Activated T-helper 1 cell treated with anti-CD3 and anti-CD28 coated beads, Interleukin-12 subunit alpha, Interleukin-12 subunit beta, Interleukin-2, Interleukin-4 antibody, amounts not matched to agents 30 ng/mL and 10 ng/mL and 1 ng/mL, durations not matched to agents 14 hours and 24 hours and 36 hours (primary cell): ENCODE results near the gene ACACB. TPM values are rescaled to one million over a fixed set of nuclear protein-coding genes. Genes with fewer than 3 reads are reported as not detected.

ENCODE experiments used
- DNase-seq: peaks from one replicate; pipeline ENCODE4 v3.0.0; 2021; ENCODE audit warnings: low spot score
- H3K27ac Mint-ChIP-seq: one replicate; pipeline ENCODE4 v1.8.0; 2021; ENCODE audit warnings: mild to moderate bottlenecking, mixed read lengths
- H3K27me3 Mint-ChIP-seq: one replicate; pipeline ENCODE4 v1.8.0; 2022; ENCODE audit warnings: mild to moderate bottlenecking, moderate library complexity, mixed read lengths; ENCODE audit not compliant: insufficient read depth
- H3K36me3 Mint-ChIP-seq: one replicate; pipeline ENCODE4 v1.8.0; 2021; ENCODE audit warnings: low read depth, mixed read lengths
- H3K4me1 Mint-ChIP-seq: one replicate; pipeline ENCODE4 v1.8.0; 2021; ENCODE audit warnings: low read depth, mixed read lengths
- H3K4me3 Mint-ChIP-seq: one replicate; pipeline ENCODE4 v1.8.0; 2021; ENCODE audit warnings: mild to moderate bottlenecking, moderate library complexity, mixed read lengths
- H3K9me3 Mint-ChIP-seq: one replicate; pipeline ENCODE4 v1.8.0; 2021; ENCODE audit warnings: mixed read lengths
- intact Hi-C: fragments of 100-400 bp; cut with micrococcal nuclease; formaldehyde crosslinking; loops from one replicate; pipeline ENCODE4 v1.15.1; 2024
- total RNA-seq: library from RNA; stranded (reverse); gene quantifications from 2 replicates; pipeline ENCODE4 v1.2.3, GENCODE V29; 2022

The ACACB gene
- total RNA-seq, 1 donor from 2014 or later = 6.9 TPM

DNA sequence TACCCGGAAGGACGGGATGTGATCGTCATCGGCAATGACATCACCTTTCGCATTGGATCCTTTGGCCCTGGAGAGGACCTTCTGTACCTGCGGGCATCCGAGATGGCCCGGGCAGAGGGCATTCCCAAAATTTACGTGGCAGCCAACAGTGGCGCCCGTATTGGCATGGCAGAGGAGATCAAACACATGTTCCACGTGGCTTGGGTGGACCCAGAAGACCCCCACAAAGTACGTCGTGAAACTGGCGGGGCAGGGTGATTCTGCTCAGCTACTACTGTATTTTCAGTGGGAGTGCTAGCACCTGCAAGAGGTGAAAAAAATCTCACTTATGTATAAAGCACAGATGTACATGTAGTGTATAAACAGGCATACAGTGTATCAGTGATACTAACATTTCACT lies 129.8 kb downstream of the ACACB start:
- no peaks in the 10 kb centered on the region for H3K9me3 Mint-ChIP-seq
- H3K27me3 Mint-ChIP-seq = no peaks in the 10 kb centered on the region
- no peaks in the 10 kb centered on the region for H3K4me1 Mint-ChIP-seq
- no peak overlapping the region for H3K27ac Mint-ChIP-seq
- H3K36me3 Mint-ChIP-seq = no peaks in the 10 kb centered on the region
- no peak for DNase-seq
- intact Hi-C loops = no loop called here
- no peak overlapping the region for H3K4me3 Mint-ChIP-seq

DNA sequence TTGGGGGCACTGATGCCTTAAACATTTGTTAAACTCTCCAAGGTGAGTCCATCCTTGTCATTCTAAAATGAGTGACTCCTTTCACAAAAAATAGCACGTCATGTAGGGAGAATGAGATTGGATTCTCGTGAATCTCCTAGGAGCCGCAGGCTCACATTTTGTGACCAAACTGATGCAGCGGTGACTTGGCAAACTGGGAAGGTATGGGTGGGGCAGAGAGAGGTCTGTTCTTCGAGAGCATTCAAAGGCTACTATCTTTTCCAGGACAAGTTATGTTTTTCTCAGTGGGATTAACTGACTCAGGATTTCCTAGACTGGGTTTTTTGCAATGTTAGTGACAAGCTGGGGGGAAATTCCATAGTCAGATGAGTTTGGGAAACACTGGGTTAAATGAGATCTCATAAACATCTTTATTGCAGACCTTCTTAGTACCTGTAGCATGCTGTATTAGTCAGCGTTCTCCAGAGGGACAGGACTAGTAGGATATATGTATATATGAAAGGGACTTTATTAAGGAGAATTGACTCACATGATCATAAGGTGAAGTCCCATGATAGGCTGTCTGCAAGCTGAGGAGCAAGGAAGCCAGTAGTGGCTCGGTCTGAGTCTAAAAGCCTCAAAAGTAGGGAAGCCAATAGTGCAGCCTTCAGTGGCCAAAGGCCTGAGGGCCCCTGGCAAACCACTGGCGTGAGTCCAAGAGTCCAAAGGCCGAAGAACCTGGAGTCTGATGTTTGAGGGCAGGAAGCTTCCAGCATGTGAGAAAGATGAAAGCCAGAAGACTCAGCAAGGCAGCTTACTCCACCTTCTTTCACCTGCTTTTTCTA lies 131.7 kb downstream of the ACACB start:
- Mint-ChIP-seq H3K9me3 (peaks cover 3% of the 10 kb centered on the region), H3K4me1 (no peaks in the 10 kb centered on the region), H3K4me3 (no peak overlapping the region), H3K36me3 (no peaks in the 10 kb centered on the region), H3K27me3 (no peaks in the 10 kb centered on the region), H3K27ac (no peak overlapping the region)
- intact Hi-C loops = no loop called here
- DNase-seq = no peak

DNA sequence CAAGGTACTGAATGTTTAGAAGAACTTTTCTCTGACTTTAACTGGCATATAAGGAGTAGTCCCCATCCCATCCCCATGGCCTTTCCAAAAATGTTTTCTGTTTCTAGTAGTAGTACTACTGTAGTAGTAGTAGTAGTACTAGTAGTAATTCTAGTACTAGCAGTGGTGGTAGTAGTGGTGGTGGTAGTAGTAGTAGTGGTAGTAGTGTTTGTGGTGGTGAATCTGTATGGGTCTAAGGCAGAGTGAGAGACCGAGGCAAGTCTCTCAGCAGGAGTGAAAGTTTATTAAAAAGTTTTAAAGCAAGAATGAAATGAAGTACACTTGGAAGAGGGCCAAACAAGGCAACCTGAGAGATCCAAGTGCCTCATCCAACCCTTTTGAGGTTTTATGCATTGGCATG lies 134.1 kb downstream of the ACACB start:
- Mint-ChIP-seq H3K4me3 (no peak overlapping the region), H3K9me3 (peaks cover 20% of the 10 kb centered on the region), H3K27ac (no peak overlapping the region), H3K36me3 (no peaks in the 10 kb centered on the region), H3K4me1 (no peaks in the 10 kb centered on the region), H3K27me3 (no peaks in the 10 kb centered on the region)
- intact Hi-C loops = no loop called here
- no peak for DNase-seq

DNA sequence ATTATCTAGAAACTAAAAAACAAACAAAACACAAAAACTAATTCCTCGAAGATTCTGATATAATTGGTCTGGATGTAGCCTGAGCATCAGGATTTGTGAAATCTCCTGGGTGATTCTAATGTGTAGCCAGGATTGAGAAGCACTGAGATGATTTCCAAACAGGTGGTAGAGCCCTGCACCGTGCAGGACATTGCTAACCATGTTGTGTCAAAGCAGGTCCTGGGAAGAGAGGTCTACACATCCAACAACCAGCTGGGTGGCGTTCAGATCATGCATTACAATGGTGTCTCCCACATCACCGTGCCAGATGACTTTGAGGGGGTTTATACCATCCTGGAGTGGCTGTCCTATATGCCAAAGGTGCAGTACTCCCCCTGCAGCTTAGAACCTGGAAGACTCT lies 136.4 kb downstream of the ACACB start:
- intact Hi-C loops = no loop called here
- H3K36me3 Mint-ChIP-seq = no peaks in the 10 kb centered on the region
- H3K9me3 Mint-ChIP-seq = peaks cover 20% of the 10 kb centered on the region
- no peaks in the 10 kb centered on the region for H3K27me3 Mint-ChIP-seq
- DNase-seq = no peak
- H3K27ac Mint-ChIP-seq = no peak overlapping the region
- no peaks in the 10 kb centered on the region for H3K4me1 Mint-ChIP-seq
- no peak overlapping the region for H3K4me3 Mint-ChIP-seq

DNA sequence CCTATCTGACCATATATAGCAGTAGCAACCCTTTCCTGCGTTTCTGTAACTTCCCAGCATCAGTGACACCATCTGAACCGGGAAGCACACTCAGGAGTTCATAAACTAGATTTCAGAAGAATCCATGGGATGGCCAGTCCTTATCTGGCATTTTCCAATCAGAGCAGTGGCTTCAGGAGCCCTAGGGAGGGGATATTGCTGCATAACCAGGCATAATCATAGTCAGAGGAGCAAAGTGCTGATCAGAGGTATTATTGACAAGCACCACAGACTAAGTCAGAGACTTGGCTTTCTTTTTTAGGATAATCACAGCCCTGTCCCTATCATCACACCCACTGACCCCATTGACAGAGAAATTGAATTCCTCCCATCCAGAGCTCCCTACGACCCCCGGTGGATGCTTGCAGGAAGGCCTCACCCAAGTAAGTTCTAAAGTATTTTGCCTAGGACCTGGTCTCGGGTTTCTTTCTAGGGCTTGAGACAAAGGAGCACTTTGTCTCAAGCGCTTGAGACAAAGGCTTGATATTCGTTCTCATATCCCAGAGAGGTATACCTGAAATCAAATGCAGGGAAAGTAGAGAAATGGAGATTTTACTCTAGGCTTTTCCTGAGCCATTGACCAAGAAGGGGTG lies 137.6 kb downstream of the ACACB start:
- no peaks in the 10 kb centered on the region for H3K36me3 Mint-ChIP-seq
- no peak overlapping the region for H3K27ac Mint-ChIP-seq
- H3K4me1 Mint-ChIP-seq = no peaks in the 10 kb centered on the region
- H3K9me3 Mint-ChIP-seq = peaks cover 20% of the 10 kb centered on the region
- DNase-seq = no peak
- no peak overlapping the region for H3K4me3 Mint-ChIP-seq
- H3K27me3 Mint-ChIP-seq = no peaks in the 10 kb centered on the region
- intact Hi-C loops = no loop called here

DNA sequence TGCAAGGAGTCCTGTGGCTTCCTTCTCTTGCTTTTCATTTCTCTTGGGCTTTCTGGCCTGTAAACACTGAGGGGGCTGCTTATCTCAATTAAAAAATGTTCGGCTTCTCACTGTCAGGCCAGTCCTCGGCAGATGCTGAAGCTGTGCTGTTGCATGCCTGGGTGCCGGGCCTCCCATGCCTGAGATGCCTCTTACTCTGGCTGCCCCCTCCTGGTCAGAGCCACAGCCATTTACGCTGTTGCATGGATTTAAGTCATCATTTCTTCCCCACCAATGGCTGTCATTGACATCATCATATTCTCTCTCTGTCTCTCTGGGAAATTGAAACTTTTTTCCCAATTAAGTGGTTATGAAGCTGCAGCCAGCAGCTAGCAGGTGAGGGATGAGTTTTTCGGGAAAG lies 139.0 kb downstream of the ACACB start:
- Mint-ChIP-seq H3K9me3 (peaks cover 20% of the 10 kb centered on the region), H3K4me1 (no peaks in the 10 kb centered on the region), H3K36me3 (no peaks in the 10 kb centered on the region), H3K27me3 (no peaks in the 10 kb centered on the region), H3K4me3 (no peak overlapping the region), H3K27ac (no peak overlapping the region)
- DNase-seq = no peak
- intact Hi-C loops = no loop called here

GRCh38 chr12:109256011-109256410 lies 139.6 kb downstream of the ACACB start:
- Mint-ChIP-seq H3K27me3 (no peaks in the 10 kb centered on the region), H3K4me3 (no peak overlapping the region), H3K9me3 (peaks cover 20% of the 10 kb centered on the region), H3K27ac (no peak overlapping the region), H3K36me3 (no peaks in the 10 kb centered on the region), H3K4me1 (no peaks in the 10 kb centered on the region)
- intact Hi-C loops = no loop called here
- no peak for DNase-seq

DNA sequence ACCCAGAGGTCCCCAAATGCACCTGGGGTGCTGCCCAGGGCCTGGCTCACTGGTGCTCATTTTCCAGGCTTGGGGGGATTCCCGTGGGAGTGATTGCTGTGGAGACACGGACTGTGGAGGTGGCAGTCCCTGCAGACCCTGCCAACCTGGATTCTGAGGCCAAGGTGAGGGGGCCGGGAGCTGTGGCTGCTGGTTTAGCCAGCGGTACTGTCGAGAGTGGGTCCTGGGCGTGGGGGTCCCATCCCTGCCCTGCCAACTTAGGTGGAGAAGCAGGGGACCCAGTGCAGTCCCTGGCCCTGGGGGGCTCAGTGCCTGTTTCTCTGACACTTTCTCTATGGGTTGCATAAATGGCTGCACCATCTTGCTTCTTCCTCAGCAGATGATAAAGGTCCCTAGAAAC lies 141.8 kb downstream of the ACACB start:
- intact Hi-C loops = no loop called here
- H3K9me3 Mint-ChIP-seq = peaks cover 17% of the 10 kb centered on the region
- H3K4me1 Mint-ChIP-seq = no peaks in the 10 kb centered on the region
- no peak for DNase-seq
- no peaks in the 10 kb centered on the region for H3K36me3 Mint-ChIP-seq
- H3K27me3 Mint-ChIP-seq = no peaks in the 10 kb centered on the region
- no peak overlapping the region for H3K27ac Mint-ChIP-seq
- no peak overlapping the region for H3K4me3 Mint-ChIP-seq

DNA sequence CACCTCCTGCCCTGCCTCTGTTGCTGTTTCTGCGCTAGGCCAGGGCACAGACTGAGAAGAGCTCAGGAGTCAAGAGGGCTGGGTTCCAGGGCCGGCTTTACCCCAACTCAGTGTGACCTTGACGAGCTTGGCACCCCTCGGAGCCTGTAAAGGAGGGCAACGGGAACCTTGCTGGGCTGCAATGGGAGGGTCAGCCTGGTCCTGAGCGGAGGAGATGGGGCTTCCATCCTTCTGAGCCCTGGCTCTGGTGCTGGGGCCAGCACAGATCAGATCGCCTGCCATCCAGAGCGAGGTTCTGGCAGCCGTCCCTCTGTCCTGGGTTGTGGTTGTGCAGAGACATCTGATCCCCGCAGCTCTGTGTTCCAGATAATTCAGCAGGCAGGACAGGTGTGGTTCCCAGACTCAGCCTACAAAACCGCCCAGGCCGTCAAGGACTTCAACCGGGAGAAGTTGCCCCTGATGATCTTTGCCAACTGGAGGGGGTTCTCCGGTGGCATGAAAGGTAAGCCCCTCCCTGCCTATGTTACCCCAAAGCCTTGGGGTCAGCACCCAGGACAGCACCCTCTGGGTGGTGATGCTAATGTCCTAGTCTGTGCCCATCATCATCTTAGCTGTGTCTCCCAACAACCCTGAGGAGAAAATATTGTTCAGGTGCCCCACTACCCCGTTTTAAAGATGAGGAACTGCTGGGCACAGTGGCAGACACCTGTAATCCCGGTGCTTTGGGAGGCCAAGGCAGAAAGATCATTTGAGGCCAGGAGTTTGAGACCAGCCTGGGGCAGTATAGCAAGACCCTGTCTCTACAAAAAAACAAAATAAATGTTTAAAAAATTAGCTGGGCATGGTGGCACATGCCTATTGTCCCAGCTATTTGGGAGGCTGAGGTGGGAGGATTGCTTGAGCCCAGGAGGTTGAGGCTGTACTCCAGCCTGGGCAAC lies 142.5 kb downstream of the ACACB start:
- no peaks in the 10 kb centered on the region for H3K27me3 Mint-ChIP-seq
- intact Hi-C loops = no loop called here
- peaks cover 10% of the 10 kb centered on the region for H3K9me3 Mint-ChIP-seq
- no peak overlapping the region for H3K4me3 Mint-ChIP-seq
- H3K27ac Mint-ChIP-seq = no peak overlapping the region
- no peaks in the 10 kb centered on the region for H3K4me1 Mint-ChIP-seq
- H3K36me3 Mint-ChIP-seq = no peaks in the 10 kb centered on the region
- no peak for DNase-seq

DNA sequence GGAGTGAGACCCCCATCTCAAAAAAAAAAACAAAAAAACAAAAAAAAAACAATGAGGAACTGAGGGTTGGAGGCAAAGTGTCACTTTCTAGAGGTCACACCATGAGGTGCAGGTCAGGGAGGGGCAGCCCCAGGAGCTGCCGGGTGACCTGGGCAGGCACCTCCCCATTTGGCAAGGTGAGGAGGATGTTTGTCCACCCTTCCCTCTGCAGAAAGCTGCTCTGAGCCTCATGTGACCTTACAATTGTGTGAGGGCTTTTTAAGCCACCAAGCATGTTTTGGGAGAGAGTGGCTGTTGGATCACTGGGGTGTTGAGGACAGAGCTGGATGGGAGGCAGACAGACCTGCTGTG lies 143.1 kb downstream of the ACACB start:
- Mint-ChIP-seq H3K4me1 (no peaks in the 10 kb centered on the region), H3K27ac (no peak overlapping the region), H3K27me3 (no peaks in the 10 kb centered on the region), H3K36me3 (no peaks in the 10 kb centered on the region), H3K4me3 (no peak overlapping the region), H3K9me3 (peaks cover 6% of the 10 kb centered on the region)
- intact Hi-C loops = no loop called here
- no peak for DNase-seq

GRCh38 chr12:109261087-109261486 lies 144.7 kb downstream of the ACACB start:
- no peak for DNase-seq
- H3K36me3 Mint-ChIP-seq = no peaks in the 10 kb centered on the region
- no peak overlapping the region for H3K4me3 Mint-ChIP-seq
- intact Hi-C loops = no loop called here
- H3K4me1 Mint-ChIP-seq = no peaks in the 10 kb centered on the region
- no peaks in the 10 kb centered on the region for H3K27me3 Mint-ChIP-seq
- H3K27ac Mint-ChIP-seq = no peak overlapping the region
- no peaks in the 10 kb centered on the region for H3K9me3 Mint-ChIP-seq

DNA sequence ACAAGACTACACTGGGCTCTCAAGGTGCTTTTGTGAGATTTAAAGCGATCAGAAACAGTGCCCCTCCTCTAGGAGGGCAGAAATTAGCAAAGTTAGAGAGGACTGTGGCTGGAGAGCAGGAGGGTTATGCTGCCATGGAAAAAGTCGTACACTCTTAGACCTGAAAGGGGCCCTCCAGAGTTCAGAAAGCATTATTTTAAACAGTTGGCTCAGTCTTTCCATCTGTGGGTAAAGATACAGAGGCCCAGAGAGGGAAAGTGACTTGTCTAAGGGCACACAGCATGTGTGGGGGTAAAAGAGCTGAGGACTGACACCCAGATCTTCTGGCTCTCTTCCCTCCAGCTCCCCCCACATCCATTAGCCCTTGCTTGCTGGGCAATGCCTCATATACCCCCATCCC lies 145.6 kb downstream of the ACACB start:
- no peak for DNase-seq
- Mint-ChIP-seq H3K4me3 (no peak overlapping the region), H3K9me3 (no peaks in the 10 kb centered on the region), H3K27me3 (no peaks in the 10 kb centered on the region), H3K36me3 (no peaks in the 10 kb centered on the region), H3K27ac (no peak overlapping the region), H3K4me1 (no peaks in the 10 kb centered on the region)
- intact Hi-C loops = no loop called here

GRCh38 chr12:109263439-109263838 lies 147.1 kb downstream of the ACACB start:
- no peak for DNase-seq
- Mint-ChIP-seq H3K27me3 (no peaks in the 10 kb centered on the region), H3K4me3 (no peak overlapping the region), H3K27ac (no peak overlapping the region), H3K36me3 (no peaks in the 10 kb centered on the region), H3K4me1 (no peaks in the 10 kb centered on the region), H3K9me3 (no peaks in the 10 kb centered on the region)
- intact Hi-C loops = no loop called here
